Measurements from ENCODE around the gene ISLR. TPM values are rescaled to one million over a fixed set of nuclear protein-coding genes. Genes with fewer than 3 reads are reported as not detected.

Gene ISLR
- polyA plus RNA-seq (2012; ENCODE audit: insufficient read length, low read depth): 1.6 TPM

DNA sequence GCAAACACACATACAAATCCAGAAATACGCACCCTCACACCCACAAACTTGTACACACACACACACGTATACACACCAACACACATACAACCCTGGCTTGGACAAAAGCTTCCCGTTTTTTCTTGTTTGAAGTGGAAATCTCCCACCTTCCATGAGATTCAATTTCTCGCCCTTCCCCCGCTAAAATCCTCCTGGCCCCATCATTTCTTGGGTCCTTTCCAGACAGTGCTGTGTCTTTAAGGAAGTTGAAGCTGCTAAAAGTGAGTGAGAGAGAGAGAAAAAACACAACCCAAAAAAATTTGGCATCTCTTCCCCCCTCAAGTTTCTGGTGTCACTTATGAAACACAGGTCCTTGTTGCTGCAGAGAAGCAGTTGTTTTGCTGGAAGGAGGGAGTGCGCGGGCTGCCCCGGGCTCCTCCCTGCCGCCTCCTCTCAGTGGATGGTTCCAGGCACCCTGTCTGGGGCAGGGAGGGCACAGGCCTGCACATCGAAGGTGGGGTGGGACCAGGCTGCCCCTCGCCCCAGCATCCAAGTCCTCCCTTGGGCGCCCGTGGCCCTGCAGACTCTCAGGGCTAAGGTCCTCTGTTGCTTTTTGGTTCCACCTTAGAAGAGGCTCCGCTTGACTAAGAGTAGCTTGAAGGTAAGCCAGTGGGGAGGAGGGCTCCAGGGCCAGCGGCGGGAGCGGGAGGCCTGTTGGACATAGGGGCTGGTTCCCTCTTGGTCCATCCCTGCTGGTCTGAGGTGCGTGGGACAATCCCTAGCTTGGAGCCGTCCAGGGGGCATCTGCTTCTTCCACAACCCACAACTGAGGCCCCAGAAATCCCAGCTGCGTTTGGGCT lies at the start of gene ISLR:
ISLR (plus strand) TSS at position 331 of the 839 bp plus-strand sequence. CDS start 1,149 bp downstream, outside the sequence.
- TF ChIP-seq FOXP2 (optimal IDR thresholded peaks at IDR 0.05; ENCODE audit: borderline replicate concordance, extremely low read depth, extremely low read length, insufficient read depth) (no peak), REST (IDR thresholded peaks at IDR 0.05; ENCODE audit: insufficient read depth in 1 of 2, low read depth in 2 of 2, low read length in 2 of 2) (no peak), POLR2AphosphoS5 (IDR thresholded peaks at IDR 0.05; ENCODE audit: low read depth, low read length) (no peak), TAF1 (IDR thresholded peaks at IDR 0.05; ENCODE audit: borderline replicate concordance, insufficient read depth, low read length) (no peak)

- no peak for TF ChIP-seq REST (IDR thresholded peaks at IDR 0.05; ENCODE audit: insufficient read depth in 1 of 2, low read depth in 2 of 2, low read length in 2 of 2)
- no peak for TF ChIP-seq SIN3A (IDR thresholded peaks at IDR 0.05; ENCODE audit: borderline replicate concordance, insufficient read depth, low read length)
- no peak for TF ChIP-seq TAF1 (IDR thresholded peaks at IDR 0.05; ENCODE audit: borderline replicate concordance, insufficient read depth, low read length)
- no peak for TF ChIP-seq POLR2AphosphoS5 (IDR thresholded peaks at IDR 0.05; ENCODE audit: low read depth, low read length)
- no peak for TF ChIP-seq FOXP2 (optimal IDR thresholded peaks at IDR 0.05; ENCODE audit: borderline replicate concordance, extremely low read depth, extremely low read length, insufficient read depth)
Observed at GRCh38 chr15:74124196-74124595, 49.3 kb upstream of the ISLR start.

GRCh38 chr15:74124759-74125158 lies 48.8 kb upstream of the ISLR start:
- TF ChIP-seq SIN3A (IDR thresholded peaks at IDR 0.05; ENCODE audit: borderline replicate concordance, insufficient read depth, low read length): no peak
- no peak for TF ChIP-seq TAF1 (IDR thresholded peaks at IDR 0.05; ENCODE audit: borderline replicate concordance, insufficient read depth, low read length)
- no peak for TF ChIP-seq FOXP2 (optimal IDR thresholded peaks at IDR 0.05; ENCODE audit: borderline replicate concordance, extremely low read depth, extremely low read length, insufficient read depth)
- TF ChIP-seq REST (IDR thresholded peaks at IDR 0.05; ENCODE audit: insufficient read depth in 1 of 2, low read depth in 2 of 2, low read length in 2 of 2): no peak
- no peak for TF ChIP-seq POLR2AphosphoS5 (IDR thresholded peaks at IDR 0.05; ENCODE audit: low read depth, low read length)

GRCh38 chr15:74127255-74127953 lies 46.1 kb upstream of the ISLR start:
- TF ChIP-seq FOXP2 (optimal IDR thresholded peaks at IDR 0.05; ENCODE audit: borderline replicate concordance, extremely low read depth, extremely low read length, insufficient read depth) (peak; percentile 97), TAF1 (IDR thresholded peaks at IDR 0.05; ENCODE audit: borderline replicate concordance, insufficient read depth, low read length) (no peak), REST (IDR thresholded peaks at IDR 0.05; ENCODE audit: insufficient read depth in 1 of 2, low read depth in 2 of 2, low read length in 2 of 2) (0 out of 4 replicates have a peak, but pooled peaks of 1 of the 2 experiments have one; percentile 56)
